Stimulated activated CD8-positive, alpha-beta memory T cell treated with anti-CD3 and anti-CD28 coated beads, Interleukin-15, amount 100 ng/mL, for 1 hour (primary cell): ENCODE measurements around the gene SIPA1L3.

Experiments
- DNase-seq: peaks from one replicate; pipeline ENCODE4 v3.0.0-alpha.2; 2020; ENCODE audit warnings: low read depth

SIPA1L3 gene

DNA sequence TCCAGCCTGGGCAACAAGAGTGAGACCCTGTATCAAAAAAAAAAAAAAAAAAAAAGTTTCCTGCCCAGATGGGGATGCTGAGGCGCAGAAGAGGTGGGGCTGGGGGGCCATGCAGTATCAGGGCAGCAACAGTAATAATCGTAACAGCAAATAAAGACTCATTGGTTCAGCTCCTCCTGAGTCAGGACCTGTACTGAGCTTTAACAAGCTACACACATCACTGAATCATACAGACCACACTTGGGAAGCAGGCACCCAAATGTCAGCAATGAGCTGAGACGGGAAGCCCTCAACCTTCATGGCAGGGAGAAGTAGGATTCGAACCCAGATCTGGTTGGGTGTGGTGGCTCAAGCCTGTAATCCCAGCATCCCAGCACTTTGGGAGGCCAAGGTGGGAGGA is 327.6 kb downstream of the SIPA1L3 start:
- DNase-seq: no peak

GRCh38 chr19:38239816-38240215 is 332.8 kb downstream of the SIPA1L3 start:
- DNase-seq: no peak

DNA sequence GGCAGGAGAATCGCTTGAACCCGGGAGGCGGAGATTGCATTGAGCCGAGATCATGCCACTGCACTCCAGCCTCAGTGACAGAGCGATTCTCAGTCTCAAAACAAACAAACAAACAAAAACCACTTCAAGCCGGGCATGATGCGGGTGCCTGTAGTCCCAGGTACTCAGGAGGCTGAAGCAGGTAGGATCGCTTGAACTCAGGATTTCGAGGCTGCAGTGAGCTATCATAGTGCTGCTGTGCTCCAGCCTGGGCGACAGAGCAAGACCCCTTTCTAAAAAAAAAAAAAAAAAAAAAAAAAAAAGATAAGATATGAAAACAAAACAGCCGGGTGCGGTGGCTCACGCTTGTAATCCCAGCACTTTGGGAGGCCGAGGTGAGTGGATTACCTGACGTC is 336.3 kb downstream of the SIPA1L3 start:
- no peak for DNase-seq

GRCh38 chr19:38245826-38246498 is 339.0 kb downstream of the SIPA1L3 start:
- DNase-seq: no peak

DNA sequence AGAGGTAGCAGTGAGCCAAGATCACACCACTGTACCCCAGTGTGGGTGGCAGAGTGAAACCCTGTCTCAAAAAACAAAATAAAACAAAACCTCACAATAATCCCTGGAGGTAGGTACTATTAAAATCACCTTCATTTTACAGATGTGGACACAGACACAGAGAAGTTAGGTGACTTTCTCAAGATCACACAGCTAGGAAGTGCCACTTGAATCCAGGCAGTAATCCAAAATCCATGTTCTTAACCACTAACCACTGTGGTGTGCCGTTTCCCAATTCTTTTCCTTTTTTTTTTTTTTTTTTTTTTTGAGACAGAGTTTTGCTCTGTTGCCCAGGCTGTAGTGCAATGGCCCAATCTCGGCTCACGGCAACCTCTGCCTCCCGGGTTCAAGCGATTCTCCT is 340.1 kb downstream of the SIPA1L3 start:
- DNase-seq: no peak

GRCh38 chr19:38247734-38248268 is 340.8 kb downstream of the SIPA1L3 start:
- no peak for DNase-seq

GRCh38 chr19:38248421-38248820 is 341.4 kb downstream of the SIPA1L3 start:
- no peak for DNase-seq

DNA sequence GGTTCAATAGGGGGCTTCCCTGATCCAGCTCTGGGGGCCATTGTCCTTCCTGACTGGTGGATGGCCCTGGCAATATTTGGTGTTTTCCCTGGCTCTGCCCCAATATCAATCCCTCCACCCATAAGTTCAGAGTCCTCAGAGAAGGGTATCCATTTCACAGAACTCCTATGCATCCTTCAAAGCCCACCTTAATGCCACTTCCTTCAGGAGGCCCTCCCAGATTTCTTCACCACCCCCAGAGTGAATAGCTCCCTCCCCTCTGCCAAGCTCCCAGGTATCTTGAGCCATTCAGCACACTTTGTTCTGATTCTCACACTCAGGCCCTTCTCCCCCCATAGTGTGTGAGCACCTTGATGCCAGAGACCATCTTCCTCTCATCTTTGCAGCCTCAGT is 343.4 kb downstream of the SIPA1L3 start:
- no peak for DNase-seq

DNA sequence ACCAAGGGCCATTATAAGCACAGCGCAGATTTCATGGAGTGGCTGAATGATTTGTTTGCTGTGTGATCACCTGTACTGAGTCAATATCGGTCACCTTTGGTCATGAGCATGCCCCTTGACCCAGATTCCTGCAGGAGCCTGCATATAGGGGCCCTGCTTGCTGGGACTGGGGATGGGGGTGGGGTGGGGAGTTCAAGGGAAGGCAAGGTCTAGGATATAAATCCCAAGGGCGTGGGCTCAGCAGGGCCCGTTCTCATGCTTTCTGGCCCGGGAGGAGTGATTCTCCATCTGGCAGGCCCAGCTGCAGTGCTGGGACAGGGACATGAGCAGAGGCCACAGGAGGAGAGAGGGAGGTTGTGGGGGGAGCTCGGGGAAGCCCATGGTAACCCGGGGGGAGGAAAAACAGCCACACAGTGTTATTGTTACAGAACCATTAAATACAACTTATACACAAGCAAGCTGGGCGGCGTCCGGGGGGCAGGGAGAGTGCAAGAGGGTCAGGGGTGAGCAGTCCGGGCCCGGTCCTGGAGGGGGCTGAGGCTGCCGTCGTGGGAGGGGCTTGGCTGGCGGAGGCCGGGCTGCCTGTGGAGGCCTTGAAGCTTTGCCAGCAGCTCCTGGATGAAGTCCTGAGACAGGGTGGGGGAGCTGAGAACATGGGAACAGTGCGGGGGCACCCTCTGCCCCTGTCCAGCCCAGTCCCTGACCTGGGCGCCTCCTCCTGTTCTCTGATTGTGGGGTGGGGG is 344.0 kb downstream of the SIPA1L3 start:
- DNase-seq: no peak

DNA sequence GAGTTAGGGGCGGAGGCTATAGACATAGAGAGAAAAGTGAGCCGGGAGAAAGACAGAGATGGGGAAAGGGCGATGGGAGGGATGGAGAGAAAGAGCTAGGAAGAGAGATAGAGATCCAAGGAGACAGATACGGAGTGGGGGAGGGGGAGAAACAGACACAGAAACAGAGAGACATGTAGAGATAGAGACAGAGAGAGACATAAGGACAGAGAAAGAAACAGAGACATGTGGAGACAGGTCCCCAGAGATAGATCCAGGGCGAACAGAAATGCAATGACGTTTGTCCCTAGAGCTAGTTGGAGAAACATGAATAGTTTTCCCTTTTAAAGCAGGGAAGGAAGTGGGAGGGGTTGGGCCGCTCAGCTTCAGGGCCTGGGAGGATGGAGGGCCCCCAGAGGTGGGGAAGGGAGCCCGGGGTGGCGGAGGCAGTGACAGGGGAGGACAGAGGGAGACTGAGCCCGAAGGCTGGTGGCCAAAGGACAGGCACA is 344.6 kb downstream of the SIPA1L3 start:
- DNase-seq: no peak

GRCh38 chr19:38252385-38252784 is 345.4 kb downstream of the SIPA1L3 start:
- DNase-seq: no peak

GRCh38 chr19:38252941-38253691 is 346.1 kb downstream of the SIPA1L3 start:
- DNase-seq: no peak

DNA sequence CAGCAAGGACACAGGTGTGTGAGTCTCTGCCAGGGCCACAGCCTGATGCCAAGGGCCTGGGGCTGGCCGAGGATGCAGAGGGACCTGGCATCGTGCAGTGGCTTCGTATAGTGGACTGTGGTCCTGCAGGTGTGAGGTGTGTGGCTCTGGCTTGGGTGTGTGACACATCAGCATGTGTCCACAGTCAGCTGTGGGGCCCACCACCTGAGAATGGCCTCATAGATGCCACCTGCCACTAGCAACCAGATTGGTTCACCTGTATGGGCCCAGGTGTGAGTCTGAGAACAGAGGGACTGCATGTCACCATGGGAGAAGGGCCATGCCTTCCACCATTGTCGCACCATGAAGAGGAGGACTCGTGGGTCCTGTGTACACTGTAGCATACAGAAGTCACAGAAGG is 346.8 kb downstream of the SIPA1L3 start:
- no peak for DNase-seq

DNA sequence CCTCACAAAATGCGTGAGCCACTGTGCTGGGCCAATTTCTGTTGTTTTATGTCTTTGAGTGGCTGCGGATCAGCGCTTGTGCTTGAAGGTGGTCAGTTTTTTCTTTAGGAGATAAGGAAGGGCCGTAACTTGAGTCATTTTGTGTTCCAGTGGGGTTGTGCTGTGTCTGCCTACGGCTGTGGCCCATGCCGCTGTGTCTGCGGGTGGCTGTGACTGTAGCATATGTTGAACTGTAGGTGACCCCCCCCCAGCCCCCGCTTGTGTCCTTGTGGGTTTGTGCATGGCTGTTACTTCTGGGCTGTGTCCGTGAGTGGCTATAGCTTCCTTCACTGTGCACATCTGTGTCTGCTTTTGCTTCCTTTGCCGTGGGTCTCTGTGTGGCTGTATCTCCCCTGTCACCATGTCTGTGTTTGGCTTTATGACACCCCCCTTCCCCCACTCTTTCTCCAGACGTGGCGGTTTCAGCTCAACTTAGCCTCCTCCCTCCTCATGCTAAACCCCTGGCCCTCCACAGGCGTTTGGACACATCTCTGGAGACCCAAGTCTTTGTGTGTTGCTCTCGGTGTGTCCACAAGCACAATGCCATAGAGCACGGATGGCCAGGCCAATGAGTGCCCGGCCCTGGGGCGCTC is 348.5 kb downstream of the SIPA1L3 start:
- no peak for DNase-seq
